Measurements from ENCODE around the gene INAVA. TPM values are rescaled to one million over a fixed set of nuclear protein-coding genes. Genes with fewer than 3 reads are reported as not detected.

Gene INAVA
- total and polyA plus RNA-seq, 11 donors, result 0.07 to 0.43 (median 0.11) TPM; not detected in 4

DNA sequence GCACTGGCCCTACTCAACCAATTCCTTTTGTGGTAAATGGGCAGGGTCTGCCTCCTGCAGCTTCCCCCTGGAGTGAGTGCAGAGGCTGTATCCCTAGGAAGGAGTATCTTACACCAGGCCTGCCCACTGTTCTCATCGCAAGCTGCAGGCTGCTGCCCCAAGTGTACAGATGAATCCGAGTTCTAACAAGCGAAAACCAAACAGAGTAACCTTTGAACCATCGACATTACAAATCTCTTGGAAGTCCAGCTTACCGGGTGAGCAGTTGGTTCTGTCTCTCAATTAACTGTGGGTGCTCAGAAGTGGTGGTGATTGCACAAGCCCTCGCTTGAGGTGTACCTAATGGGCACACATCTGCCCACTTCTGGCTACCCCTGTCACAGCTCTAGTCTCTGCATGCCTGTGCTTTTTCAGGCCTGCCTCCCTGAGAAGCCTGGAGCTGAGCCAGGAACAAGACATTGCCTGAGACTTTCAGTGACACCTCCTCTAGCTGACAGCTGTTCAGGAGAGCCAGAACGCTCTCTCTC is 22.7 kb downstream of the INAVA start:
- ATAC-seq (peak; percentile 84 to 91 (median 88)), DNase-seq (peak in 4 of 5 donors; percentile 70 to 87 (median 80))
- 47 to 61% (median 52%) methylated on average over 7 of the region's 7 CpGs for WGBS, 4 donors
- intact Hi-C loops (cut with DNase I), result no loop called here
- Histone ChIP-seq H3K4me3 (no peak overlapping the region), H3K9me3 (no peaks in the 10 kb centered on the region), H3K27ac (peak overlapping the region in 1 of 12 donors; percentile 40), H3K36me3 (no peaks in the 10 kb centered on the region), H3K27me3 (no peaks in the 10 kb centered on the region), H3K4me1 (peaks cover 0 to 7% (median 0%) of the 10 kb centered on the region in 12 donors)
- TF ChIP-seq, protein P1, sequence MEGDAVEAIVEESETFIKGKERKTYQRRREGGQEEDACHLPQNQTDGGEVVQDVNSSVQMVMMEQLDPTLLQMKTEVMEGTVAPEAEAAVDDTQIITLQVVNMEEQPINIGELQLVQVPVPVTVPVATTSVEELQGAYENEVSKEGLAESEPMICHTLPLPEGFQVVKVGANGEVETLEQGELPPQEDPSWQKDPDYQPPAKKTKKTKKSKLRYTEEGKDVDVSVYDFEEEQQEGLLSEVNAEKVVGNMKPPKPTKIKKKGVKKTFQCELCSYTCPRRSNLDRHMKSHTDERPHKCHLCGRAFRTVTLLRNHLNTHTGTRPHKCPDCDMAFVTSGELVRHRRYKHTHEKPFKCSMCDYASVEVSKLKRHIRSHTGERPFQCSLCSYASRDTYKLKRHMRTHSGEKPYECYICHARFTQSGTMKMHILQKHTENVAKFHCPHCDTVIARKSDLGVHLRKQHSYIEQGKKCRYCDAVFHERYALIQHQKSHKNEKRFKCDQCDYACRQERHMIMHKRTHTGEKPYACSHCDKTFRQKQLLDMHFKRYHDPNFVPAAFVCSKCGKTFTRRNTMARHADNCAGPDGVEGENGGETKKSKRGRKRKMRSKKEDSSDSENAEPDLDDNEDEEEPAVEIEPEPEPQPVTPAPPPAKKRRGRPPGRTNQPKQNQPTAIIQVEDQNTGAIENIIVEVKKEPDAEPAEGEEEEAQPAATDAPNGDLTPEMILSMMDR (IDR thresholded peaks at IDR 0.05), result no peak
- no peak for TF ChIP-seq POLR2A (IDR thresholded peaks at IDR 0.05)

DNA sequence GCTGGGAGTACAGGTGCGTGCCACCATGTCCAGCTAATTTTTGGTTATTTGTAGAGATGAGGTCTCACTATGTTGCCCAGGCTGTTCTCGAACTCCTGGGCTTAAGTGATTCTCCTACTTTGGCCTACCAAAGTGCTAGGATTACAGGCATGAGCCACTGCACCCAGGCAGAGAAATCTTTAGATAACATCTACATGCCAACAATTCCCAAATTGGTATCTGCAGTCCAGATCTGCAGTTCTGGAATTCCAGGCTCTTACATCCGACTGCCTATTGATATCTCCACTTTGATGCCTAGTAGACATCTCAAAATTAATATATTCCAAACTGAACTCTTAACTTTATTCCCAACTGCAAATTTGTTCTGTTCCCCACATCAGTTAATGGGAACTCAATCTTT is 23.3 kb downstream of the INAVA start:
- Histone ChIP-seq H3K36me3 (no peaks in the 10 kb centered on the region), H3K27ac (no peak overlapping the region), H3K4me3 (no peak overlapping the region), H3K4me1 (peaks cover 0 to 7% (median 0%) of the 10 kb centered on the region in 12 donors), H3K9me3 (no peaks in the 10 kb centered on the region), H3K27me3 (no peaks in the 10 kb centered on the region)
- TF ChIP-seq, protein P1 (IDR thresholded peaks at IDR 0.05), result no peak
- TF ChIP-seq POLR2A (IDR thresholded peaks at IDR 0.05), result no peak
- ATAC-seq (no peak), DNase-seq (peak in 1 of 5 donors; percentile 4)
- intact Hi-C loops (cut with DNase I), result no loop called here
- 70 to 93% (median 81%) methylated on average over 3 of the region's 3 CpGs for WGBS, 4 donors

DNA sequence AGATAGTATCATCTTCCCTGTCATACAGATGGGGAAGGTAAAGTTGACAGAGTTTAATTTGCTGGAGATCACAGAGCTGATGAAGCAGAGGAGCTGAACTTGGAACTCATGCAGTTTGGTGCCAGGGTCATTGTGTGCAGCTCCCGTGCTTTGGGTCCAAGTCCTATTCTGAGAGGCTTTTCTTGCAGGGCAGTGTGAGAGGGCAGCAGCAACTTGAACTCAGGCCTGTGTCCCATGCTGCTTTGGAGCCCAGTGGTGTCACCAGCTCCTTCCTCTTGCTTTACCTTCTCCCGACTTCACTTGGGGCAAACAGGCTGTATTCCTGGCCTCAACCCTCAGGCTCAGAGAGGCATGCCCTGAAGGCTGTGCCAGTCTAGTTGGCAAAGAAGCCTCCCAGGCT is 24.7 kb downstream of the INAVA start:
- Histone ChIP-seq H3K9me3 (no peaks in the 10 kb centered on the region), H3K4me1 (peaks cover 0 to 7% (median 0%) of the 10 kb centered on the region in 12 donors), H3K36me3 (no peaks in the 10 kb centered on the region), H3K4me3 (no peak overlapping the region), H3K27me3 (no peaks in the 10 kb centered on the region), H3K27ac (no peak overlapping the region)
- no peak for TF ChIP-seq POLR2A (IDR thresholded peaks at IDR 0.05)
- intact Hi-C loops (cut with DNase I), result no loop called here
- WGBS, 4 donors, result 81 to 85% (median 84%) methylated on average over 2 of the region's 2 CpGs
- ATAC-seq, result no peak
- peak in 1 of 5 donors; percentile 6 for DNase-seq

DNA sequence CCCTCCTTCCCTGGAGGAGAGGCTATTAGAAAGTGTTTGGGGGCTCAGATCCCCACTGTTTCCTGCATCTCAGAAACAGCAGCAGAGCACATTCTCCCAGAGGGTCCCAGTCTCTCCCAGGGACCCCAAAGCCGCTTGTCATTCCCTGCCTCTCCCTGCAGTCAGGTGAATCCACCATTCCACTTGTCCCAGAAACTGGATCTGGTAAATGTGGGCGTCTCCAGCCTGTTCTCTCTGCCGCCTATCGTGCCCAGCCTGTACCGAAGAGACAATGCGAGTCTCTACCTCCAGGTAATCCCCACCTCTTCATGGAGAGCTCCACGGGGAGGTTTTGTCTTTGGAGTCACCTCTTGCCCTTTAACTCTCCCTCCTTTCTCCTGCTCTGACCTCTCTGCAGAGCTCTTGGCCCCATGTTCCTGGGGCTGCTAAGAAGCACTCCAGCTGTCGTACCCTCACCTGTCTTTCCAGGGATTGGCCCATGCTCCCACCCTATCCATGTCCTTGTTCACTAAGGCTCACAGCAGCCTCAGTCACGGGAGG is 26.9 kb downstream of the INAVA start:
- intact Hi-C loops (cut with DNase I), result no loop called here
- Histone ChIP-seq H3K4me3 (no peak overlapping the region), H3K4me1 (peaks cover 0 to 7% (median 0%) of the 10 kb centered on the region in 12 donors), H3K9me3 (no peaks in the 10 kb centered on the region), H3K27ac (no peak overlapping the region), H3K27me3 (peaks cover 0 to 4% (median 0%) of the 10 kb centered on the region in 9 donors), H3K36me3 (no peaks in the 10 kb centered on the region)
- ATAC-seq (no peak), DNase-seq (no peak)
- WGBS, 4 donors, result 79 to 82% (median 79%) methylated on average over 9 of the region's 9 CpGs
- TF ChIP-seq POLR2A (IDR thresholded peaks at IDR 0.05), result no peak
- TF ChIP-seq, protein P1 (IDR thresholded peaks at IDR 0.05), result no peak

Data from heart left ventricle (tissue), 16 donors.